ENCODE measurements around the gene FIGNL2.

The FIGNL2 gene

GRCh38 chr12:51815571-51815970 is 32.9 kb downstream of the FIGNL2 start:
- H3K4me3 ChIP-seq, result no peak overlapping the region

GRCh38 chr12:51814311-51815088 is 34.0 kb downstream of the FIGNL2 start:
- H3K9me3 ChIP-seq (ENCODE audit: low read depth, low read length), result no peaks in the 10 kb centered on the region
- H3K9ac ChIP-seq (ENCODE audit: insufficient read length), result no peak overlapping the region
- DNase-seq (ENCODE audit: low read depth, low spot score), result no peak
- TF ChIP-seq POLR2AphosphoS5 (IDR thresholded peaks at IDR 0.05; ENCODE audit: borderline replicate concordance, low read depth, low read length), result no peak
- no peak overlapping the region for H3K27ac ChIP-seq
- no peak overlapping the region for H3K4me3 ChIP-seq
- no peaks in the 10 kb centered on the region for H3K36me3 ChIP-seq (ENCODE audit: insufficient read depth, low read length)

More at GRCh38 chr12:51815571-51815970, 32.9 kb downstream of the FIGNL2 start:
- H3K36me3 ChIP-seq (ENCODE audit: insufficient read depth, low read length), result no peaks in the 10 kb centered on the region
- H3K27ac ChIP-seq, result no peak overlapping the region
- H3K9ac ChIP-seq (ENCODE audit: insufficient read length), result no peak overlapping the region
- DNase-seq (ENCODE audit: low read depth, low spot score), result no peak
- no peak for TF ChIP-seq POLR2AphosphoS5 (IDR thresholded peaks at IDR 0.05; ENCODE audit: borderline replicate concordance, low read depth, low read length)
- TF ChIP-seq EZH2 (IDR thresholded peaks at IDR 0.05), result no peak
- TF ChIP-seq FOXP2 (optimal IDR thresholded peaks at IDR 0.05; ENCODE audit: control extremely low read depth, extremely low read length, insufficient read depth), result no peak
- no peaks in the 10 kb centered on the region for H3K9me3 ChIP-seq (ENCODE audit: low read depth, low read length)

- Histone ChIP-seq H3K4me3 (no peak overlapping the region), H3K27ac (no peak overlapping the region), H3K9ac (ENCODE audit: insufficient read length) (no peak overlapping the region), H3K9me3 (ENCODE audit: low read depth, low read length) (no peaks in the 10 kb centered on the region), H3K36me3 (ENCODE audit: insufficient read depth, low read length) (no peaks in the 10 kb centered on the region)
- TF ChIP-seq FOXP2 (optimal IDR thresholded peaks at IDR 0.05; ENCODE audit: control extremely low read depth, extremely low read length, insufficient read depth), result no peak
- no peak for TF ChIP-seq POLR2AphosphoS5 (IDR thresholded peaks at IDR 0.05; ENCODE audit: borderline replicate concordance, low read depth, low read length)
- TF ChIP-seq EZH2 (IDR thresholded peaks at IDR 0.05), result no peak
- DNase-seq (ENCODE audit: low read depth, low spot score), result no peak
These were observed 34.6 kb downstream of the FIGNL2 start for GRCh38 chr12:51813931-51814310.

GRCh38 chr12:51812871-51813270 is 35.6 kb downstream of the FIGNL2 start:
- Histone ChIP-seq H3K9ac (ENCODE audit: insufficient read length) (no peak overlapping the region), H3K4me3 (no peak overlapping the region), H3K36me3 (ENCODE audit: insufficient read depth, low read length) (no peaks in the 10 kb centered on the region), H3K27ac (no peak overlapping the region), H3K9me3 (ENCODE audit: low read depth, low read length) (no peaks in the 10 kb centered on the region)
- no peak for TF ChIP-seq FOXP2 (optimal IDR thresholded peaks at IDR 0.05; ENCODE audit: control extremely low read depth, extremely low read length, insufficient read depth)
- no peak for TF ChIP-seq POLR2AphosphoS5 (IDR thresholded peaks at IDR 0.05; ENCODE audit: borderline replicate concordance, low read depth, low read length)
- no peak for TF ChIP-seq EZH2 (IDR thresholded peaks at IDR 0.05)
- DNase-seq (ENCODE audit: low read depth, low spot score), result no peak

GRCh38 chr12:51811203-51812202 is 37.0 kb downstream of the FIGNL2 start:
- H3K36me3 ChIP-seq (ENCODE audit: insufficient read depth, low read length), result no peaks in the 10 kb centered on the region
- no peak overlapping the region for H3K27ac ChIP-seq
- no peak overlapping the region for H3K4me3 ChIP-seq
- no peaks in the 10 kb centered on the region for H3K9me3 ChIP-seq (ENCODE audit: low read depth, low read length)
- no peak overlapping the region for H3K9ac ChIP-seq (ENCODE audit: insufficient read length)
- TF ChIP-seq FOXP2 (optimal IDR thresholded peaks at IDR 0.05; ENCODE audit: control extremely low read depth, extremely low read length, insufficient read depth) (no peak), POLR2AphosphoS5 (IDR thresholded peaks at IDR 0.05; ENCODE audit: borderline replicate concordance, low read depth, low read length) (no peak), EZH2 (IDR thresholded peaks at IDR 0.05) (no peak)
- no peak for DNase-seq (ENCODE audit: low read depth, low spot score)

GRCh38 chr12:51809193-51809592 is 39.3 kb downstream of the FIGNL2 start:
- Histone ChIP-seq H3K4me3 (no peak overlapping the region), H3K27ac (no peak overlapping the region), H3K36me3 (ENCODE audit: insufficient read depth, low read length) (no peaks in the 10 kb centered on the region), H3K9me3 (ENCODE audit: low read depth, low read length) (no peaks in the 10 kb centered on the region), H3K9ac (ENCODE audit: insufficient read length) (no peak overlapping the region)
- no peak for DNase-seq (ENCODE audit: low read depth, low spot score)
- TF ChIP-seq POLR2AphosphoS5 (IDR thresholded peaks at IDR 0.05; ENCODE audit: borderline replicate concordance, low read depth, low read length), result no peak
- no peak for TF ChIP-seq EZH2 (IDR thresholded peaks at IDR 0.05)
- TF ChIP-seq FOXP2 (optimal IDR thresholded peaks at IDR 0.05; ENCODE audit: control extremely low read depth, extremely low read length, insufficient read depth), result no peak

- no peak for DNase-seq (ENCODE audit: low read depth, low spot score)
- TF ChIP-seq POLR2AphosphoS5 (IDR thresholded peaks at IDR 0.05; ENCODE audit: borderline replicate concordance, low read depth, low read length), result no peak
- no peak for TF ChIP-seq EZH2 (IDR thresholded peaks at IDR 0.05)
- TF ChIP-seq FOXP2 (optimal IDR thresholded peaks at IDR 0.05; ENCODE audit: control extremely low read depth, extremely low read length, insufficient read depth), result no peak
- H3K9me3 ChIP-seq (ENCODE audit: low read depth, low read length), result no peaks in the 10 kb centered on the region
- H3K27ac ChIP-seq, result no peak overlapping the region
- no peak overlapping the region for H3K4me3 ChIP-seq
- H3K9ac ChIP-seq (ENCODE audit: insufficient read length), result no peak overlapping the region
- no peaks in the 10 kb centered on the region for H3K36me3 ChIP-seq (ENCODE audit: insufficient read depth, low read length)
These were observed 41.6 kb downstream of the FIGNL2 start for GRCh38 chr12:51806896-51807295.

- no peak overlapping the region for H3K27ac ChIP-seq
- TF ChIP-seq FOXP2 (optimal IDR thresholded peaks at IDR 0.05; ENCODE audit: control extremely low read depth, extremely low read length, insufficient read depth), result no peak
- TF ChIP-seq EZH2 (IDR thresholded peaks at IDR 0.05), result no peak
- no peak for TF ChIP-seq POLR2AphosphoS5 (IDR thresholded peaks at IDR 0.05; ENCODE audit: borderline replicate concordance, low read depth, low read length)
- H3K36me3 ChIP-seq (ENCODE audit: insufficient read depth, low read length), result no peaks in the 10 kb centered on the region
- DNase-seq (ENCODE audit: low read depth, low spot score), result no peak
- H3K9me3 ChIP-seq (ENCODE audit: low read depth, low read length), result no peaks in the 10 kb centered on the region
- H3K4me3 ChIP-seq, result no peak overlapping the region
- no peak overlapping the region for H3K9ac ChIP-seq (ENCODE audit: insufficient read length)
These were observed 47.5 kb downstream of the FIGNL2 start for GRCh38 chr12:51801027-51801426.

Measured in SK-N-MC (cell line).